Measurements from ENCODE around the gene C2orf81.

Gene C2orf81

GRCh38 chr2:74414441-74414840 is 7.0 kb downstream of the C2orf81 start:
- H3K79me2 ChIP-seq (ENCODE audit: low read length): no peaks in the 10 kb centered on the region
- H3K27ac ChIP-seq (ENCODE audit: low read length): no peak overlapping the region
- H3K4me3 ChIP-seq (ENCODE audit: low read length): no peak overlapping the region
- H3K4me1 ChIP-seq (ENCODE audit: low read length): peaks cover 16% of the 10 kb centered on the region
- no peaks in the 10 kb centered on the region for H4K20me1 ChIP-seq (ENCODE audit: insufficient read depth, low read length)
- H3K9me3 ChIP-seq (ENCODE audit: insufficient read depth, low read length): no peaks in the 10 kb centered on the region
- no peak overlapping the region for H3K9ac ChIP-seq (ENCODE audit: low read length)
- TF ChIP-seq CTCF (IDR thresholded peaks at IDR 0.05; ENCODE audit: low read depth, low read length) (no peak), EZH2phosphoT487 (IDR thresholded peaks at IDR 0.05; ENCODE audit: low read depth) (no peak)
- no peaks in the 10 kb centered on the region for H3K36me3 ChIP-seq (replicated peaks; ENCODE audit: low read depth, low read length)
- no peak overlapping the region for H2AFZ ChIP-seq (ENCODE audit: low read depth, low read length)
- no peak overlapping the region for H3K4me2 ChIP-seq (ENCODE audit: low read length)
- no peaks in the 10 kb centered on the region for H3K27me3 ChIP-seq (ENCODE audit: low read depth, low read length)

GRCh38 chr2:74413001-74413698 is 8.3 kb downstream of the C2orf81 start:
- Histone ChIP-seq H2AFZ (ENCODE audit: low read depth, low read length) (no peak overlapping the region; the same call in 1 of the 2 replicates), H3K27ac (ENCODE audit: low read length) (no peak overlapping the region), H3K4me3 (ENCODE audit: low read length) (no peak overlapping the region), H3K4me2 (ENCODE audit: low read length) (no peak overlapping the region), H3K36me3 (replicated peaks; ENCODE audit: low read depth, low read length) (no peaks in the 10 kb centered on the region), H3K79me2 (ENCODE audit: low read length) (no peaks in the 10 kb centered on the region), H4K20me1 (ENCODE audit: insufficient read depth, low read length) (no peaks in the 10 kb centered on the region), H3K27me3 (ENCODE audit: low read depth, low read length) (peaks cover 2% of the 10 kb centered on the region; the same call in 1 of the 2 replicates), H3K9me3 (ENCODE audit: insufficient read depth, low read length) (no peaks in the 10 kb centered on the region), H3K4me1 (ENCODE audit: low read length) (peaks cover 8% of the 10 kb centered on the region), H3K9ac (ENCODE audit: low read length) (no peak overlapping the region)
- TF ChIP-seq CTCF (IDR thresholded peaks at IDR 0.05; ENCODE audit: low read depth, low read length) (no peak), EZH2phosphoT487 (IDR thresholded peaks at IDR 0.05; ENCODE audit: low read depth) (no peak)

- H3K4me1 ChIP-seq (ENCODE audit: low read length): peaks cover 8% of the 10 kb centered on the region
- no peak overlapping the region for H3K9ac ChIP-seq (ENCODE audit: low read length)
- no peak overlapping the region for H3K4me2 ChIP-seq (ENCODE audit: low read length)
- no peak overlapping the region for H3K4me3 ChIP-seq (ENCODE audit: low read length)
- TF ChIP-seq EZH2phosphoT487 (IDR thresholded peaks at IDR 0.05; ENCODE audit: low read depth) (no peak), CTCF (IDR thresholded peaks at IDR 0.05; ENCODE audit: low read depth, low read length) (no peak)
- H3K27ac ChIP-seq (ENCODE audit: low read length): no peak overlapping the region
- H4K20me1 ChIP-seq (ENCODE audit: insufficient read depth, low read length): no peaks in the 10 kb centered on the region
- peaks cover 11% of the 10 kb centered on the region; the same call in 1 of the 2 replicates for H3K27me3 ChIP-seq (ENCODE audit: low read depth, low read length)
- no peaks in the 10 kb centered on the region for H3K79me2 ChIP-seq (ENCODE audit: low read length)
- H3K9me3 ChIP-seq (ENCODE audit: insufficient read depth, low read length): no peaks in the 10 kb centered on the region
- H2AFZ ChIP-seq (ENCODE audit: low read depth, low read length): no peak overlapping the region
- no peaks in the 10 kb centered on the region for H3K36me3 ChIP-seq (replicated peaks; ENCODE audit: low read depth, low read length)
Observed at GRCh38 chr2:74407682-74408081, 13.7 kb downstream of the C2orf81 start.

- TF ChIP-seq CTCF (IDR thresholded peaks at IDR 0.05; ENCODE audit: low read depth, low read length): no peak
- no peak for TF ChIP-seq EZH2phosphoT487 (IDR thresholded peaks at IDR 0.05; ENCODE audit: low read depth)
- Histone ChIP-seq H3K9me3 (ENCODE audit: insufficient read depth, low read length) (no peaks in the 10 kb centered on the region), H2AFZ (ENCODE audit: low read depth, low read length) (no peak overlapping the region), H3K79me2 (ENCODE audit: low read length) (no peaks in the 10 kb centered on the region), H3K4me3 (ENCODE audit: low read length) (no peak overlapping the region), H3K9ac (ENCODE audit: low read length) (no peak overlapping the region), H3K27me3 (ENCODE audit: low read depth, low read length) (peaks cover 11% of the 10 kb centered on the region; the same call in 1 of the 2 replicates), H3K36me3 (replicated peaks; ENCODE audit: low read depth, low read length) (no peaks in the 10 kb centered on the region), H3K4me1 (ENCODE audit: low read length) (peaks cover 8% of the 10 kb centered on the region), H4K20me1 (ENCODE audit: insufficient read depth, low read length) (no peaks in the 10 kb centered on the region), H3K4me2 (ENCODE audit: low read length) (no peak overlapping the region), H3K27ac (ENCODE audit: low read length) (no peak overlapping the region)
Observed at GRCh38 chr2:74406035-74406434, 15.4 kb downstream of the C2orf81 start.

Measured in OCI-LY3 (cell line).